Activated CD4-positive, alpha-beta T cell treated with anti-CD3 and anti-CD28 coated beads, Interleukin-2, amount 50 U/mL, for 4 hours (primary cell): ENCODE data around the gene PAFAH2.
A peak's percentile ranks its signal among the peaks of the same experiment; 100 is the strongest.
"Not testable (repeated sequence)": the region's sequence is repeated elsewhere in the genome, so short reads cannot be mapped to it uniquely, and the experiment has no call there.

Source experiments
- DNase-seq, 2 experiments: peaks; one replicate each; pipeline ENCODE4 v3.0.0-alpha.2; 2020

The PAFAH2 gene

GRCh38 chr1:26009796-26010447 is 12.1 kb upstream of the PAFAH2 start:
- no peak for DNase-seq

DNA sequence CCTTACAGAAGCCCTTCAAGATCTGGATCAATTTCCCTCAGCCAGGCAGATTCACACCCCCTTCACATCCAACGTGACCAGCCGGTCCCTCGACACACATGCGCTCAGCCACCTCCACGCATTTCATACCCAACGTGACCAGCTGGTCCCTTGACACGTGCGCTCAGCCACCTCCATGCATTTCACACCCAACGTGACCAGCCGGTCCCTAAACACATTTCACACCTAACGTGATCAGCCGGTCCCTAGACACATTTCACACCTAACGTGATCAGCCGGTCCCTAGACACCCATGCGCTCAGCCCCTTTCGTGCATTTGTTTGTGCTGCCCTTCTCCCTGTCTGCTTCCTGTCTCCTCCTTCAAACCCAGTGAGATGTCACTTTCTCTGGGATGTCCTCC is 8.8 kb upstream of the PAFAH2 start:
- no peak for DNase-seq

DNA sequence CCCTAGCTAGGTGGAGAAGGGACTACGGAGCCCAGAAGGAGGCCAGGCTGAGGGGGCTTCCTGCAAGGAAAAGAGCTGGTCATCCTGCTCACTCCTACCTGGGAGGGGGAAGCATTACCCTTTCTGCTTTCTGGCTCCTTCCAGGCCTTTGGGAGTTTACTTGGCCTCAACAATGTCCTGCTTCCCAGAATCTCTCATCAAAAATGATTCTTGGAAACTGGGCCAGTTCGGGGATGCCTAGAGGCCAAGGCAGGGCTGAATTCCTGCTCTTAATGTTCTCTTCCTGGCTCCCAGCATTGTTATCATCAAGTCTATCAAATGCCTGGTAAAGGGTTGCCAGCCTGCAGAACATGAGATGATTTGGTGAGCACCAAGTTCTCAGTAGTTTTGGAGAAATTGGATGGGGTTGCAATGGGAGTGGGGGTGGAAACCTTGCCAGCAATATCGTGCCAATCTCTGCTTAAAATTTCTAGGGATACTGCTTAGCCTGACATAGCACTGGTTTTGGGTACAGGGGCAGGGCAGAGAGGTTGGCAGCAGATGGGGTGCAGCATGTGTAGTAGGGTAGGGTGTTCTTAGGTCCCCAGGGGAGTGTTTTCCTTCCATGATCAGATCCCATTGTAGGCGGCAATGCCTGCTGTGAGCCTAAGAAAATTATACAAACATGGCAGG is 7.7 kb upstream of the PAFAH2 start:
- no peak for DNase-seq

- DNase-seq = no peak
Observed at GRCh38 chr1:26003756-26004155, 5.9 kb upstream of the PAFAH2 start.

DNA sequence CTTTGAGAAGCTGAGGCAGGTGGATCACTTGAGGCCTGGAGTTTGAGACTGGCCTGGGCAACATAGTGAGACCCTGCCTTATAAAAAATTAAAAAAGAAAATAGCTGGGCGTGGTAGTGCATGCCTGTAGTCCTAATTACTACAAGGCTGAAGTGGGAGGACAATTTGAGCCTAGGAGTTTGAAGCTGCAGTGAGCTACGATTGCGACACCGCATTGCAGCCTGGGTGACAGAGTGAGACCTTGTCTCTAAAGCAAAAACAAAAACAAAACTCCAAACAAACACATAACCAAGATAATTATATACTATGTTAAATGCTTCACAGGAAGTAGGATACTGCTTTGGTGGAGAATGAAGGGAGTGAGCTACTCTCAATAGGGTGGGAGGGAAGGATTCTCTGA is 5.4 kb upstream of the PAFAH2 start:
- no peak for DNase-seq

DNA sequence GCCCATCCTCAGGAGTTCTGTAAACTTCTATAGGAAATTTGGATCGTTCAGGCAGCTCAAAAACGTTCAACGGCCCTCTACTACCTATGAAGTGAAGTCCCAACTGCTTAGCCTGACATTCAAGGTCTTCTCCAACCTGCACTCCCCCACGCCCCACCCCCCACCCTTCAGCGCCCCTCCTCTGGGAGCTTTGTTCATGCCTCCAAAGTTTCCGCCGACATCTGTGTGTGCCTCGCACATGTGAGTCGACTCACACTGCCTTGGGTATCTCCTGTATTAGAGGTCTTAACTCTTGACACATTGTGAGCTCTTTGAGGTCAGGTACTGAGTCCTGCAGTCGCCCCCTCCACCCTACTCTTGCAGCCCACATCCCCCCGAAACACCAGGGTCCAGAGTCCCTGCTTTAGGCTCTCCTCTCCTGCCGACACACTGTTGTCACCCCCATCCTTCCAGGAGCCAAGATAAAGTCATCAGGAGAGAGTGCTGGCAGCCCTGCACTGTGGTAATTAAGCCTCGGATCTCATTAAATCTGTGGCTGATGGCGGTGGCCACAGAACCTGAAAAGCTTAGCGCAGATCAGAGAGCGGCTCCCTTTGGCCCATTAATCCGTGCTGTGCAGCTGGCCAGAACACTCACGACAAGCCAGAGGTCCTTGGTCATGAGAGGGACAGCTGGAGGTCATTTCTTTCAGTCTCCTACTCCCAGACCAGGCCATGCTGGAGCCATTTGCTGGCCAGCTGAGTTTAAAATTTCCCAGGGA is 1.4 kb upstream of the PAFAH2 start:
- no peak for DNase-seq

- no peak for DNase-seq
Observed at GRCh38 chr1:25996966-25997827, 666 bp downstream of the PAFAH2 start.

DNA sequence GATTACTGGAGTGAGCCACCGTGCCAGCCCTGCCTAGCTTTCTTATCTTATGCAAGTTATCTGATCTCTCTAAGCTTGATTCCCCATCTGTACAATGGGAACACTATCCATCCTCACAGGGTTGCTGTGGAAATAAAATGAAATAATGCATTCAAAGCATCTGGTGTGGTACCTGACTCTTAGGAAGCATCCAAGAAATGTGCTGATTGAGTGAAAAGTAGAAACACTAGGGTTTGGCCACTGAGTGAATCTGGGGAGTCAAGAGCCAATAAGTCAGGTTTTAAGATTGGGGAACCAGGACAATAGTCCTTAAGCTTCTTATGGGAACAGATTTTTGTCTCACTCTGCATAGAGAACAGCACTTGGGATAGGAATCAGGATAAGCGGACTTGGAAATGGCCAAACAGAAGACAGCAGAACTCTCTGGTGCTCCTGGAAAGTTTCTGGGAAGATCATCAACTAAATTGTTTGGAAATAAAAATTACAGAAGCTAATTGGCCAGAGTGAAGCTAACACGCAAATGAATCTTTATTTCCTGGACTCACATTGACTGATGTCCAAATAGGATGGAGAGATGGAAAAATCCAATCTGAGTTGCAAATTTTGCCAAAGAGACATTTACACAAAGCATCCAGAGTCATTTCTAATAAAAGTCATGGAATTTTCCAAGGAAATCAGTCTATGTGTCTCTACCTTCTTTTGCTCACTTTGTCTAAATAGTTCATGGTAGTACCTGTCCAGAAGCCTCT is 3.3 kb downstream of the PAFAH2 start:
- no peak for DNase-seq

- no peak for DNase-seq
Observed at GRCh38 chr1:25993197-25993951, 4.5 kb downstream of the PAFAH2 start.

DNA sequence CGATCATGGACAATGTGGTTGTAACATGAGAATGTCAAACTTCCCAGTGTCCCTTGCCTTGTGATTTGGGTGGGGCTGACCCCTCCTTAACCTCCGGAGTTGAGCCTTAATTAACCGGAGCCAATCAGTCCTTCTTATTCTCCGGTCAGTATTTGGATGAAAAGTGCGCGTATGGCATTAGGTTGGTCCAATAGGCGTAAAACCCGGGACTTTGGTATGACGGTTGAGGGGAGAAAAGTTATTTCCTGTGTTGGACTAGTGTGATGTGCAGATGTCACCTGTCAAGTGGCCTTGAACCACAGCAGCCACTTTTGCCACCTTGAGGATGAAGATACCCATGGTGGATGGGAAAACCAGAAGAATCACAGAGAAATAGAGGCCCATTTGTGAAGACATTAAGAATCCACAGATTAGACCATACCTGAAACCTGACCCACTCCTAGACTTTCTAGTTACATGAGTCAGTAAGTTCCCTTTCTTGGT is 5.1 kb downstream of the PAFAH2 start:
- DNase-seq = no peak

DNA sequence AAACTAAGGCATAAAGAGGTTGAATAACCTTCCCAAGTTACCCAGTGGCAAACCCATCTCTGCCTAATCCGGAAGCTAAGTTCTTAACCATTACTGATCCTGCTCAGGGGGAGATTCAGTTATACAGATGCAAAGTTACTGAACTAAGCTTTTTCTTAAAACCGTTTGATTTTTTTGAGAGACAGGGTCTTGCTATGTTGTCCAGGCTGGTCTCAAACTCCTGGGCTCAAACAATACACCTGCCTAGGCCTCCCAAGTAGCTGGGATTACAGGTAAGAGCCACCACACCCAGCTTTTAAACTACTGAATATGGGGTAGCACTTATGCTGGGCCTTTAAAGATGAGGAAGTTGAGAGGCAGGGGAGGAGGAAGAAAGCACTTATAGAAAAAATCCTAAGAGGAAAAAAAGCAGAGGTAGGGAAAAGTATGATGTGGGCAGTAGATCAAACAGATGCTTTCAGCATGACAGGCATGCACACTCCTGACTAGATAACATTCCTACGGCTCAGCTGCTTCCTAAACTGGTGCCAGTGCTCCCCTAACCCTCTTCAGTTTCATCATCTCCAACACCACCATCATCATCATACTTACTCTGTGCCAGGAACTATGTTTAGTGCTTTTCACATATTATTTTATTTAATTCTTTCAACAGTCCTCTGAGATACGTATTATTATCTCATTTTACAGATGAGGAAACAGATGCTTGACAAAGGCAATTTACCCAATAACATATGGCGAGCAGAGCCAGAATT is 5.8 kb downstream of the PAFAH2 start:
- no peak for DNase-seq

DNA sequence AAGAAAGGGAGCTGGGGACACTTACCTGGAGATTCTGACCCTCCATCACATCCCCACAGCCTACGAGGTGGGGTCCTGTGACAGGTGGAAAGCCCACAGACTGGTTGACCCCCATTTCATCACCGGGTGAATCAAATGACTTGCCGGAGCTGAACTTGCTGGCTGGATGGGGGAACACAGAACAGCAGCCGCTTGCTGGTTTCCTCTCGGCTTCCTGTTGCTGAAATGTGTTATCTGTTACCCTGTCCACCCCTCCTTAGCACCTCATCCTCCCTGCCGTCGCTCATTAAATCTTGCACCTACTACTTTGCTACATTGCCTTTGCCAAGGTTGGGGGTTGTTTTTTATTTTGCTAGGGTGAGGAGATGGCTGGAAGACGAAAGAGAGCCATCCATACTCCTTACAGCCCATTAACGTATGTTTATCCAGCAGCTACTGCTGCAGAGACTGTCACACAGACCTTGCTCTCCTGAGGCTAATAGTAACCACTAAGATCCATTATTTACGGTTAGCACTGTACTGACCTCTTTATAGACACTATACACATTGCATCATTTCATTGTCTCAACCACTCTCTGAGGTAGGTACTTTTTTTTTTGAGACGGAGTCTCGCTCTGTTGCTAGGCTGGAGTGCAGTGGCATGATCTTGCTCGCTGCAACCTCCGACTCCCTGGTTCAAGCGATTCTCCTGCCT is 7.0 kb downstream of the PAFAH2 start:
- peak; percentile 12 to 15 for DNase-seq

DNA sequence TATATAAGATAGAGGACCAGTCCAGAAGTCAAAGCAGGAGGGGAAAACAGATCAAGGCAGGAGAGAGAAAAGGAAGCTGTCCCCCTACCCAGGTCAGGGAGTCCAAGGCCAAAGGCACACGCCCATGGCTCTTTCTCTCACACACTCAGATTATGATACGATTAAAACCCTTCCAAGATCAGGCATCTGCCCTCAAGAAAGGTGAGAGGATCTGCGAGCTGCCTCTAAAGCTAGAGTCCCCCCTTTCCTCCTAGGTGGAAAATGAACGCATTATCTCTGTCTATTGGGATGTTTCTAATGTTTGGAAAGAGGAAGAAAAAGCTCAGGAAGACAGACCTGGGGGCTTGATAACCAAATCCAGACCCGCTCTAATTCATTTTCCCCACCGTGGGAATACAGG is 7.6 kb downstream of the PAFAH2 start:
- DNase-seq = no peak

DNA sequence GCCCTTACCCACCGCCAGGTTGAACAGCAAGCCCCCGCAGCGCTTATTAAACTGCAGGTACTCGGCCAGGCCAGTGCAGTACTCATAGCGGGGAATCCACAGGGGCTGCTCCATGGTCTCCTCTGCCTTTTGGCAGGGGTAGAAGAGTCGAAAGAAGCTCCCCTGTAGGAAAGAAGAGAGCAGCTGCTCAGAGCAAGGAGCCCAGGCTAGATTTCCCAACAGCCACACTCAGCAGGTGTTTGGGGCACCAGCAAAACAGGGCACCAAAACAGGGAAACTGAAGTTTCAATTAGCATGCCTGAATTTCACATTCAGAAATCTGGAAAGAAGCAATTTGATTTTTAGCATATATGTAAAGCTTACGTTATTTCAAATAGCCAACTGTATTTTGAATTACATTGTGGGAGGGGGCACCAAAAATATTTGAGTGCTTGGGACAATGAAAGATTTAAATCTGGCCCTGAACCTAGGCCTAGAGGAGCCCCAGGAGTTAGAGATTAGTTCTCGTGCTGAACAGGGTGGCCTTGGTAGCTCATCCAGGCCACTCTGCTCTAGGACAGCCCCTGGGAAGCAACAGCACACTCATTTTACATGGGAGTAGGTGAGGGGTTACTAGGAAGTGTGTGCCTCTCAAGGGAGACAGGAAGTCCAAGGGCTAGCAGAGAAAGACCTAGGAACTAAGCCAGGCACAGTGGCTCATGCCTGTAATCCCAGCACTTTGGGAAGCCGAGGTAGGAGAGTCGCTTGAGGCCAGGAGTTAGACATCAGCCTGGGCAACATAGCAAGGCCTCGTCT is 8.2 kb downstream of the PAFAH2 start:
- no peak for DNase-seq

DNA sequence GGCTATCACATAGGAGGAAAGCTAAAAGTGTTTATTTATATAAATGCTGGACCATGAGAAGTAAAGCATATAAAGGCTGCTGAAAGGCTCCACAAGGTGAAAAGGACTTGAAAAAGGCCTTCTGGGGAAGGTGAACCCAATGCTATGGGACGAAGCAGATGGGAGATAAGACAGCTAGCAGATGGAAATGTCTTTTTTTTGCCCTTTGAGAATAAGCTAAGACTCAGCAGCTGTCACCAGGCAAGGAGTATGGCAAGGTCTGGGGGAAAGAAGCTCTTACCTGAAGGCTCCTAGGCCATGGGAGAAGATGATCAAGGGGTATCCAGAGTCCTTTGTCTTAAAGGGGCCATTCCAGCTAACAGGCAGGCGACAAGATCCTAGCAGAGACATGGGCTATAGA is 9.9 kb downstream of the PAFAH2 start:
- DNase-seq = no peak

DNA sequence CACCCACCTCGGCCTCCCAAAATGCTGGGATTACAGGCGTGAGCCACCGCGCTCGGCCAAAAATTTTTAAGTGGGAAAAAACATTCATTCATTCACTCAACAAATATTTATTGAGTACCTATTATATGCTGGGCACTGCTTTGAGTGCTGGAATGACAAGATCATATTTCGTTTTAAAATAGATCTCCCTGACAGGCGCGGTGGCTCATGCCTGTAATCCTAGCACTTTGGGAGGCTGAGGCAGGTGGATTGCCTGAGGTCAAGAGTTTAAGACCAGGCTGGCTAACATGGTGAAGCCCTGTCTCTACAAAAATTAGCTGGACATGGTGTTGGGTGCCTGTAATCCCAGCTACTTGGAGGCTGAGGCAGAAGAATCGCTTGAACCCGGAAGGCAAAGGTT is 11.1 kb downstream of the PAFAH2 start:
- DNase-seq = not testable (repeated sequence)

GRCh38 chr1:25985670-25986069 is 12.2 kb downstream of the PAFAH2 start:
- no peak for DNase-seq

- no peak for DNase-seq
Observed at GRCh38 chr1:25985171-25985570, 12.7 kb downstream of the PAFAH2 start.

DNA sequence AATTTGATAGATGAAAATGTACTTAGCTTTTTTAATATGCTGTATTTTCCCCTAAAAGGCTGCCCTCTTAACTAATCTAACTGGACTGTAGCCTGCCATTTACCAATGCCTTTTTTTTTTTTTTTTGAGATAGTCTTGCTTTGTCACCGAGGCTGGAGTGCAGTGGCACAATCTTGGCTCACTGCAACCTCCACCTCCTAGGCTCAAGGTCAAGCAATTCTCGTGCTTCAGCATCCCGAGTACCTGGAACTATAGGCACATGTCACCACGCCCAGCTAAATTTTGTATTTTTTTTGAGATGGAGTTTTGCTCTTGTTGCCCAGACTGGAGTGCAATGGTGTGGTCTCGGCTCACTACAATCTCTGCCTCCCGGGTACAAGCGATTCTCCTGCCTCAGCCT is 18.7 kb downstream of the PAFAH2 start:
- DNase-seq = no peak
